Measurements from ENCODE around the gene TCTN3.
"Not testable (repeated sequence)": the region's sequence is repeated elsewhere in the genome, so short reads cannot be mapped to it uniquely, and the experiment has no call there.

DNA sequence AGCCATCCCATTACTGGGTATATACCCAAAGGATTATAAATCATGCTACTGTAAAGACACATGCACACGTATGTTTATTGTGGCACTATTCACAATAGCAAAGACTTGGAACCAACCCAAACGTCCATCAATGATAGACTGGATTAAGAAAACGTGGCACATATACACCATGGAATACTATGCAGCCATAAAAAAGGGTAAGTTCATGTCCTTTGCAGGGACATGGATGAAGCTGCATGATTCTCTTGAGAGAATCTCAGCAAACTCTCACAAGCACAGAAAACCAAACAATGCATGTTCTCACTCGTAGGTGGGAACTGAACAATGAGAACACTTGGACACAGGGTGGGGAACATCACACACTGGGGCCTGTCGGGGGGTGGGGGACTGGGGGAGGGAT is 73.3 kb downstream of the TCTN3 start:
- not testable (repeated sequence) for TF ChIP-seq RAD21 (IDR thresholded peaks at IDR 0.05); SP1 (IDR thresholded peaks at IDR 0.05); JUND (IDR thresholded peaks at IDR 0.05); TAF1 (conservative IDR thresholded peaks at IDR 0.05); GABPA (IDR thresholded peaks at IDR 0.05 in 1 of 2, conservative IDR thresholded peaks at IDR 0.05 in 1 of 2); EGR1 (IDR thresholded peaks at IDR 0.05; ENCODE audit: low read depth in 2 of 2); FOXA1 (IDR thresholded peaks at IDR 0.05)
- TF ChIP-seq, protein P1, sequence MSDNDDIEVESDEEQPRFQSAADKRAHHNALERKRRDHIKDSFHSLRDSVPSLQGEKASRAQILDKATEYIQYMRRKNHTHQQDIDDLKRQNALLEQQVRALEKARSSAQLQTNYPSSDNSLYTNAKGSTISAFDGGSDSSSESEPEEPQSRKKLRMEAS (IDR thresholded peaks at IDR 0.05): not testable (repeated sequence)
- TF ChIP-seq, protein P2, sequence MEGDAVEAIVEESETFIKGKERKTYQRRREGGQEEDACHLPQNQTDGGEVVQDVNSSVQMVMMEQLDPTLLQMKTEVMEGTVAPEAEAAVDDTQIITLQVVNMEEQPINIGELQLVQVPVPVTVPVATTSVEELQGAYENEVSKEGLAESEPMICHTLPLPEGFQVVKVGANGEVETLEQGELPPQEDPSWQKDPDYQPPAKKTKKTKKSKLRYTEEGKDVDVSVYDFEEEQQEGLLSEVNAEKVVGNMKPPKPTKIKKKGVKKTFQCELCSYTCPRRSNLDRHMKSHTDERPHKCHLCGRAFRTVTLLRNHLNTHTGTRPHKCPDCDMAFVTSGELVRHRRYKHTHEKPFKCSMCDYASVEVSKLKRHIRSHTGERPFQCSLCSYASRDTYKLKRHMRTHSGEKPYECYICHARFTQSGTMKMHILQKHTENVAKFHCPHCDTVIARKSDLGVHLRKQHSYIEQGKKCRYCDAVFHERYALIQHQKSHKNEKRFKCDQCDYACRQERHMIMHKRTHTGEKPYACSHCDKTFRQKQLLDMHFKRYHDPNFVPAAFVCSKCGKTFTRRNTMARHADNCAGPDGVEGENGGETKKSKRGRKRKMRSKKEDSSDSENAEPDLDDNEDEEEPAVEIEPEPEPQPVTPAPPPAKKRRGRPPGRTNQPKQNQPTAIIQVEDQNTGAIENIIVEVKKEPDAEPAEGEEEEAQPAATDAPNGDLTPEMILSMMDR (IDR thresholded peaks at IDR 0.05; ENCODE audit: low read depth, low read length, missing input control): not testable (repeated sequence)
- TF ChIP-seq, protein P3, sequence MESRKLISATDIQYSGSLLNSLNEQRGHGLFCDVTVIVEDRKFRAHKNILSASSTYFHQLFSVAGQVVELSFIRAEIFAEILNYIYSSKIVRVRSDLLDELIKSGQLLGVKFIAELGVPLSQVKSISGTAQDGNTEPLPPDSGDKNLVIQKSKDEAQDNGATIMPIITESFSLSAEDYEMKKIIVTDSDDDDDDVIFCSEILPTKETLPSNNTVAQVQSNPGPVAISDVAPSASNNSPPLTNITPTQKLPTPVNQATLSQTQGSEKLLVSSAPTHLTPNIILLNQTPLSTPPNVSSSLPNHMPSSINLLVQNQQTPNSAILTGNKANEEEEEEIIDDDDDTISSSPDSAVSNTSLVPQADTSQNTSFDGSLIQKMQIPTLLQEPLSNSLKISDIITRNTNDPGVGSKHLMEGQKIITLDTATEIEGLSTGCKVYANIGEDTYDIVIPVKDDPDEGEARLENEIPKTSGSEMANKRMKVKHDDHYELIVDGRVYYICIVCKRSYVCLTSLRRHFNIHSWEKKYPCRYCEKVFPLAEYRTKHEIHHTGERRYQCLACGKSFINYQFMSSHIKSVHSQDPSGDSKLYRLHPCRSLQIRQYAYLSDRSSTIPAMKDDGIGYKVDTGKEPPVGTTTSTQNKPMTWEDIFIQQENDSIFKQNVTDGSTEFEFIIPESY (IDR thresholded peaks at IDR 0.05): not testable (repeated sequence)
